Brain microvascular endothelial cell (primary cell): ENCODE results near the gene CDH7.

Experiments used
- DNase-seq: peaks from one replicate; pipeline ENCODE4 v3.0.0-alpha.2; 2020
- H3K27ac ChIP-seq: fragments of 250-450 bp; sonication (Bioruptor Pico); 2 replicates; pipeline ENCODE4 v1.5.1; 2020; ENCODE audit warnings: mild to moderate bottlenecking, moderate library complexity
- H3K27me3 ChIP-seq: fragments of 250-450 bp; sonication (Bioruptor Pico); replicated peaks from 2 replicates; pipeline ENCODE4 v1.5.1; 2020; ENCODE audit warnings: mild to moderate bottlenecking
- H3K36me3 ChIP-seq: fragments of 250-450 bp; sonication (Bioruptor Pico); replicated peaks from 2 replicates; pipeline ENCODE4 v1.5.1; 2020; ENCODE audit warnings: mild to moderate bottlenecking
- H3K4me3 ChIP-seq: 2 replicates; pipeline ENCODE4 v1.5.1; 2011; ENCODE audit warnings: low read depth, mild to moderate bottlenecking, control low read depth, low read length, moderate library complexity
- CTCF ChIP-seq: IDR thresholded peaks from 2 replicates; pipeline ENCODE4 v1.5.1; 2011; ENCODE audit warnings: low read depth, mild to moderate bottlenecking, moderate library complexity, low read length, control low read depth, inconsistent platforms; ENCODE audit errors: missing control alignments
- in situ Hi-C: cut with HindIII; loops from 2 replicates; pipeline ENCODE4 v1.10.0; 2017; ENCODE audit warnings: low sequenced_read_pairs, low pct_ligation_motif_present

CDH7 gene

GRCh38 chr18:65725251-65726050 lies 25.4 kb upstream of the CDH7 start:
- TF ChIP-seq CTCF = peak; percentile 63
- Histone ChIP-seq H3K36me3 (no peaks in the 10 kb centered on the region), H3K27ac (no peak overlapping the region), H3K4me3 (no peak overlapping the region), H3K27me3 (no peaks in the 10 kb centered on the region)
- in situ Hi-C loops = no loop called here
- no peak for DNase-seq

- no peak for DNase-seq
- Histone ChIP-seq H3K27me3 (no peaks in the 10 kb centered on the region), H3K27ac (no peak overlapping the region), H3K36me3 (no peaks in the 10 kb centered on the region), H3K4me3 (no peak overlapping the region)
- TF ChIP-seq CTCF = no peak
- in situ Hi-C loops = no loop called here
Measured at GRCh38 chr18:65735155-65735554, 15.7 kb upstream of the CDH7 start.

- no peak for TF ChIP-seq CTCF
- Histone ChIP-seq H3K27ac (no peak overlapping the region), H3K36me3 (no peaks in the 10 kb centered on the region), H3K27me3 (no peaks in the 10 kb centered on the region), H3K4me3 (no peak overlapping the region)
- in situ Hi-C loops = no loop called here
- no peak for DNase-seq
Measured at GRCh38 chr18:65737471-65737955, 13.3 kb upstream of the CDH7 start.

- TF ChIP-seq CTCF = no peak
- no peak overlapping the region for H3K27ac ChIP-seq
- no peak for DNase-seq
- in situ Hi-C loops = no loop called here
- H3K4me3 ChIP-seq = no peak overlapping the region
- H3K36me3 ChIP-seq = no peaks in the 10 kb centered on the region
- no peaks in the 10 kb centered on the region for H3K27me3 ChIP-seq
Measured at GRCh38 chr18:65746936-65747335, 3.9 kb upstream of the CDH7 start.

GRCh38 chr18:65748321-65748720 lies 2.5 kb upstream of the CDH7 start:
- Histone ChIP-seq H3K27ac (no peak overlapping the region), H3K4me3 (no peak overlapping the region), H3K27me3 (no peaks in the 10 kb centered on the region), H3K36me3 (no peaks in the 10 kb centered on the region)
- in situ Hi-C loops = no loop called here
- TF ChIP-seq CTCF = no peak
- no peak for DNase-seq

- Histone ChIP-seq H3K27me3 (no peaks in the 10 kb centered on the region), H3K36me3 (no peaks in the 10 kb centered on the region), H3K27ac (no peak overlapping the region), H3K4me3 (peak overlapping the region; percentile 57)
- no peak for TF ChIP-seq CTCF
- no peak for DNase-seq
- in situ Hi-C loops = no loop called here
Measured at GRCh38 chr18:65749841-65750240, 971 bp upstream of the CDH7 start.
